GM12878 (cell line): Measurements from ENCODE around the gene CES4A. TPM values are rescaled to one million over a fixed set of nuclear protein-coding genes. Genes with fewer than 3 reads are reported as not detected.

Source experiments
- ATAC-seq: fragments of 200-7000 bp; cut with Tn5 transposase; 3 replicates; pipeline ENCODE4 v1.9.1; 2020; ENCODE audit warnings: mild to moderate bottlenecking, moderate library complexity
- BruUV-seq: library from RNA; stranded (reverse); fragments of 400-500 nt; replicated peaks from 2 replicates; lab custom pipeline; 2021; lab: Mats Ljungman, UMichigan
- CTCF ChIA-PET: fragments of 300-600 bp; sonication (Branson Sonifier 250); formaldehyde crosslinking; extraction: SDS; loops from one replicate; lab custom pipeline; 2021; ENCODE audit warnings: inconsistent platforms; lab: Yijun Ruan, JAX
- POLR2A ChIA-PET: fragments of 350-600 bp; formaldehyde crosslinking; extraction: SDS; loops from one replicate; lab custom pipeline; 2021; ENCODE audit warnings: inconsistent platforms; lab: Charles Lee
- RAD21 ChIA-PET: fragments of 300-600 bp; sonication (Branson Sonifier 250); formaldehyde crosslinking; loops from one replicate; lab custom pipeline; 2023; ENCODE audit warnings: antibody characterized with exemption; ENCODE audit not compliant: unreplicated experiment; lab: Charles Lee
- SMC1A ChIA-PET: fragments of 300-600 bp; sonication (Branson Sonifier 250); formaldehyde crosslinking; loops from one replicate; lab custom pipeline; 2023; ENCODE audit not compliant: unreplicated experiment, uncharacterized antibody; lab: Charles Lee
- DNase-seq: peaks from one replicate; pipeline ENCODE4 v3.0.0-alpha.2; 2011; ENCODE audit warnings: low read depth, low spot score
- FAIRE-seq: peaks from 3 replicates; lab custom pipeline; 2011; peaks lifted over from hg19 to GRCh38; lab: Jason Lieb, UNC
- H2AFZ ChIP-seq: 2 replicates; pipeline ENCODE4 v1.6.0; 2011; ENCODE audit warnings: low read depth, low read length, control low read depth; ENCODE audit not compliant: control insufficient read depth
- H3K27ac ChIP-seq: 2 replicates; pipeline ENCODE4 v1.5.1; 2011; ENCODE audit warnings: control low read depth; ENCODE audit not compliant: control insufficient read depth, insufficient read depth
- H3K27me3 ChIP-seq, 2 experiments: replicated peaks in 1 of 2; 2 replicates each; pipeline versions ENCODE4 v1.6.0 to v1.6.1; 2011; ENCODE audit warnings: low read length in 1 of 2; ENCODE audit not compliant: control insufficient read depth in 2 of 2, insufficient read depth in 2 of 2
- H3K36me3 ChIP-seq, 2 experiments: 2 replicates each; pipeline ENCODE4 v1.5.1; 2011; ENCODE audit warnings: low read length in 1 of 2; ENCODE audit not compliant: control insufficient read depth in 2 of 2, insufficient read depth in 2 of 2
- H3K4me1 ChIP-seq: 2 replicates; pipeline ENCODE4 v1.6.1; 2011; ENCODE audit warnings: mild to moderate bottlenecking, low read length, moderate library complexity, mixed read lengths; ENCODE audit not compliant: control insufficient read depth, insufficient read depth
- H3K4me2 ChIP-seq: 2 replicates; pipeline ENCODE4 v1.6.0; 2011; ENCODE audit warnings: control low read depth; ENCODE audit not compliant: control insufficient read depth, insufficient read depth
- H3K4me3 ChIP-seq: fragments of 200-600 bp; sonication (generic); 2 replicates; pipeline ENCODE4 v1.5.1; 2016
- H3K79me2 ChIP-seq: 2 replicates; pipeline ENCODE4 v1.6.0; 2011; ENCODE audit warnings: low read length; ENCODE audit not compliant: control insufficient read depth, insufficient read depth
- H3K9ac ChIP-seq: 2 replicates; pipeline ENCODE4 v1.8.0; 2011; ENCODE audit warnings: low read length, control low read depth, mixed read lengths; ENCODE audit not compliant: control insufficient read depth, insufficient read depth
- H3K9me3 ChIP-seq: replicated peaks from 3 replicates; pipeline ENCODE4 v1.5.1; 2011; ENCODE audit warnings: mild to moderate bottlenecking, low read length; ENCODE audit not compliant: control insufficient read depth, insufficient read depth
- H4K20me1 ChIP-seq: 2 replicates; pipeline ENCODE4 v1.6.0; 2011; ENCODE audit not compliant: control insufficient read depth, insufficient read depth
- BHLHE40 ChIP-seq, 2 experiments: fragments of 450-650 bp in 1 of 2; IDR thresholded peaks; 2 replicates each; pipeline ENCODE4 v1.6.1; 2011 to 2017; ENCODE audit warnings: low read depth in 2 of 2, borderline replicate concordance in 1 of 2, improper control_type of control experiment in 1 of 2, low read length in 1 of 2, mild to moderate bottlenecking in 1 of 2
- CREM ChIP-seq: IDR thresholded peaks from 2 replicates; pipeline ENCODE4 v1.6.1; 2014; ENCODE audit warnings: antibody characterized with exemption, low read depth
- EP300 ChIP-seq, 2 experiments: fragments of 150-350 bp in 1 of 2; IDR thresholded peaks; 2 replicates each; pipeline ENCODE4 v1.6.1; 2011 to 2012; ENCODE audit warnings: low read depth in 2 of 2, low read length in 2 of 2, borderline replicate concordance in 1 of 2, improper control_type of control experiment in 1 of 2, inconsistent platforms in 1 of 2; ENCODE audit not compliant: control insufficient read depth in 1 of 2
- IRF4 ChIP-seq: IDR thresholded peaks from 2 replicates; pipeline ENCODE4 v1.6.1; 2011; ENCODE audit warnings: low read depth, low read length
- MEF2A ChIP-seq: IDR thresholded peaks from 2 replicates; pipeline ENCODE4 v1.6.1; 2011; ENCODE audit warnings: low read depth, mild to moderate bottlenecking, low read length, moderate library complexity; ENCODE audit not compliant: insufficient read depth
- MLLT1 ChIP-seq: fragments of 450-650 bp; IDR thresholded peaks from 2 replicates; pipeline ENCODE4 v1.6.1; 2016; ENCODE audit warnings: mild to moderate bottlenecking
- MTA2 ChIP-seq: fragments of 450-650 bp; IDR thresholded peaks from 2 replicates; pipeline ENCODE4 v1.6.1; 2016; ENCODE audit warnings: low read depth, mild to moderate bottlenecking, moderate library complexity
- MYC ChIP-seq: IDR thresholded peaks from 2 replicates; pipeline ENCODE4 v1.6.1; 2011; ENCODE audit warnings: mild to moderate bottlenecking, low read length, moderate library complexity, inconsistent platforms; ENCODE audit not compliant: insufficient read depth, insufficient replicate concordance, insufficient read length, severe bottlenecking
- NBN ChIP-seq: fragments of 450-650 bp; IDR thresholded peaks from 2 replicates; pipeline ENCODE4 v1.6.1; 2016
- RAD51 ChIP-seq: fragments of 450-650 bp; IDR thresholded peaks from 2 replicates; pipeline ENCODE4 v1.6.1; 2016; ENCODE audit warnings: moderate library complexity, mild to moderate bottlenecking, inconsistent platforms
- RCOR1 ChIP-seq: conservative IDR thresholded peaks from 2 replicates; pipeline ENCODE4 v1.6.1; 2012; ENCODE audit warnings: low read depth, low read length, improper control_type of control experiment
- REST ChIP-seq: IDR thresholded peaks from 2 replicates; pipeline ENCODE4 v1.6.1; 2012; ENCODE audit warnings: mild to moderate bottlenecking, low read depth, low read length
- SREBF2 ChIP-seq: IDR thresholded peaks from 2 replicates; pipeline ENCODE4 v1.6.1; 2012; ENCODE audit warnings: mild to moderate bottlenecking, low read length
- STAT3 ChIP-seq: IDR thresholded peaks from 2 replicates; pipeline ENCODE4 v1.6.1; 2011; ENCODE audit warnings: low read depth, low read length, improper control_type of control experiment
- TCF3 ChIP-seq: IDR thresholded peaks from 2 replicates; pipeline ENCODE4 v1.6.1; 2012; ENCODE audit warnings: low read depth, mild to moderate bottlenecking, low read length, borderline replicate concordance; ENCODE audit not compliant: insufficient read depth
- ZNF274 ChIP-seq: IDR thresholded peaks from one replicate; pipeline ENCODE4 v1.8.0; 2011; ENCODE audit not compliant: insufficient read length, insufficient read depth
- ZNF384 ChIP-seq: IDR thresholded peaks from 2 replicates; pipeline ENCODE4 v1.6.1; 2012; ENCODE audit warnings: low read depth, mild to moderate bottlenecking, low read length, improper control_type of control experiment, borderline replicate concordance
- ZNF622 ChIP-seq: fragments of 450-650 bp; IDR thresholded peaks from 2 replicates; pipeline ENCODE4 v1.6.1; 2017; ENCODE audit warnings: mild to moderate bottlenecking, inconsistent platforms
- WGBS: methylation state at CpG from one replicate; pipeline ENCODE4 v1.1.6; 2016; ENCODE audit warnings: low lambda C conversion rate; ENCODE audit not compliant: insufficient replicate concordance, insufficient coverage; ENCODE audit errors: missing lambda C conversion rate; 5-methylcytosine and 5-hydroxymethylcytosine counted together
- in situ Hi-C: fragments of 300-500 bp; cut with MboI; formaldehyde crosslinking; loops from 9 replicates; pipeline ENCODE4 v1.14.3; 2018; ENCODE audit warnings: mixed read lengths
- intact Hi-C: fragments of 100-400 bp; cut with micrococcal nuclease; formaldehyde crosslinking; loops from one replicate; pipeline ENCODE4 v1.14.2; 2022; ENCODE audit not compliant: unreplicated experiment
- polyA plus RNA-seq, 11 experiments: library from polyadenylated mRNA; depleted of rRNA in 4 of 11; unstranded in 6 of 11; stranded (reverse) in 5 of 11; fragments of >200 nt; fragmentation: Nextera tagmentation in 4 of 11; fragmentation: Illumina TruSeq in 1 of 11; extraction: Ambion mirVana in 4 of 11; extraction: Trizol in 1 of 11; gene quantifications; 1 replicate in 1 of 11; 2 replicates in 10 of 11; pipeline versions ENCODE4 v1.2.1 to v1.2.3, GENCODE V29; 2011 to 2016; ENCODE audit warnings: inconsistent platforms in 2 of 11, missing spikeins in 2 of 11, low read depth in 1 of 11
- total RNA-seq, 4 experiments: library from RNA; depleted of rRNA in 3 of 4; stranded (reverse); fragments of >200 nt in 3 of 4; fragmentation: Illumina TruSeq in 1 of 4; extraction: Trizol in 1 of 4; gene quantifications; 2 replicates each; pipeline versions ENCODE4 v1.2.1 to v1.2.3, GENCODE V29; 2013 to 2021

CES4A gene
- total and polyA plus RNA-seq, 10 of the 15 experiments (the other 5 are each of a cell fraction or from before 2014, with no cell fraction given), result 0.05 to 5.0 (median 2.1) TPM

GRCh38 chr16:66946541-66946940, 41.8 kb upstream of the CES4A start:
- POLR2A ChIA-PET, result no interaction called here
- CTCF ChIA-PET, result interaction anchor here (1.4 to 2.2 kb wide), 2 partner anchors 29 to 238 kb away, joined by 3 to 8 read pairs; no protein-coding TSS in a partner anchor

More at GRCh38 chr16:66946541-66946940, 41.8 kb upstream of the CES4A start:
- Histone ChIP-seq H3K4me2 (no peak overlapping the region), H3K4me3 (no peak overlapping the region), H3K9ac (no peak overlapping the region), H3K79me2 (no peaks in the 10 kb centered on the region), H4K20me1 (no peaks in the 10 kb centered on the region), H3K4me1 (peaks cover 19% of the 10 kb centered on the region), H3K27me3 (no peaks in the 10 kb centered on the region), H3K27ac (no peak overlapping the region), H3K36me3 (no peaks in the 10 kb centered on the region; a peak in 2 of 4 replicates), H2AFZ (no peak overlapping the region), H3K9me3 (no peaks in the 10 kb centered on the region)
- no peak for TF ChIP-seq NBN
- TF ChIP-seq RAD51, result no peak
- TF ChIP-seq SREBF2, result no peak
- no peak for TF ChIP-seq RCOR1
- no peak for TF ChIP-seq TCF3
- TF ChIP-seq ZNF274, result no peak
- TF ChIP-seq MLLT1, result no peak
- TF ChIP-seq IRF4, result no peak
- no peak for TF ChIP-seq MEF2A
- no peak for TF ChIP-seq BHLHE40 (IDR thresholded peaks at IDR 0.05; ENCODE audit: borderline replicate concordance in 1 of 2, low read depth in 2 of 2, low read length in 1 of 2)
- no peak for TF ChIP-seq STAT3
- TF ChIP-seq MYC, result no peak
- TF ChIP-seq ZNF622, result no peak
- no peak for TF ChIP-seq MTA2
- TF ChIP-seq EP300 (IDR thresholded peaks at IDR 0.05; ENCODE audit: borderline replicate concordance in 1 of 2, control insufficient read depth in 1 of 2, low read depth in 2 of 2, low read length in 2 of 2), result no peak
- no peak for TF ChIP-seq CREM
- TF ChIP-seq REST, result no peak
- TF ChIP-seq ZNF384, result no peak
- ChIA-PET SMC1A (no interaction called here), RAD21 (no interaction called here)
- intact Hi-C loops (no loop called here), in situ Hi-C loops (no loop called here)
- BruUV-seq, result no TSS peak
- no peak for FAIRE-seq
- 43% methylated on average over 7 of the region's 7 CpGs for WGBS
- no peak for DNase-seq
- no peak for ATAC-seq
